ENCODE data around the gene KPNA5.
A peak's percentile ranks its signal among the peaks of the same experiment; 100 is the strongest.

The KPNA5 gene

GRCh38 chr6:116764961-116765841 is 84.2 kb downstream of the KPNA5 start, which contains the start of gene FAM162B:
Gene FAM162B, minus strand, starts transcription at chr6:116765719. Its CDS starts 143 bp downstream, at chr6:116765576.
- no peak within 1 kb of the TSS for H3K18ac ChIP-seq (ENCODE audit: low read length)

DNA sequence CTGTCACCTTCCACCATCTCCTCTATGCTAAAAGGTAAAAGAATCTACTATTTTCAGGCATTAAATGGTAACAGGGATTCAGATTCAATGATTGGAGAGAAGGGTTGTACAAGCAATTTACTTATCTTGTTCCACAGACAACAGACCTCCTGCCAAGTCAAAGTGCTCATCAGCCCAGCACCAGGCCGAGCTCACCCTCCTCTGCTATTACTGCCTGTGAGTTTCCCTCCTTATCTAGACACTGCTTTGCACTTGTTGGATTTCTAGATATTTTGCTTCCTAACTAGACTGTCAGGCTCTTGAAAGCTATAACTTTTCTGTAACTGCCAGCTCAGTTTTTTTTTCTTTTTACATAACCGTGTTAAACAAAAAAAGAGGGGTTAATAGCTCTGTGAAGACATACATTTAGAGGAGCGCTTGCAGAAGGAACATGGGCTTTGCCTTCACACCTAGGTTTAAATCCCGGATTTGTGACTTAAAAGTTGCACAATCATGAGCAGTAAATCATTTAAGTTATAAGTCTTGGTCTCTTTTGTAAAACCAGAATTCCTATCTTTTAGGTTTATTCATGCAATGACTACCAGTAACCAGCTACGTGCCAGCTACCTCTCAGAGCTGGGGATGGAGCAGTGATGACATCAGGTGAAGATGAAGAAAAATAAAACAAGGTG is 85.6 kb downstream of the KPNA5 start:
- no peak overlapping the region for H3K14ac ChIP-seq (ENCODE audit: low read length)
- no CpG with 5 or more reads among the region's 5 CpGs for WGBS (ENCODE audit: extremely low coverage, insufficient coverage, insufficient read length)
- no peak overlapping the region for H4K8ac ChIP-seq (ENCODE audit: low read depth, low read length)
- no peak overlapping the region for H4K91ac ChIP-seq (ENCODE audit: low read depth, low read length)
- no peak overlapping the region for H2BK120ac ChIP-seq (ENCODE audit: insufficient read depth, low read length, poor library complexity)
- peaks cover 6 to 10% of the 10 kb centered on the region in 2 experiments for H3K4me1 ChIP-seq (ENCODE audit: control insufficient read depth in 1 of 2, insufficient read depth in 2 of 2, low read length in 2 of 2)
- no peak for DNase-seq
- H3K79me1 ChIP-seq (ENCODE audit: low read length) = no peaks in the 10 kb centered on the region
- no peak overlapping the region for H2BK12ac ChIP-seq (ENCODE audit: low read length)
- peaks cover 16% of the 10 kb centered on the region for H3K27me3 ChIP-seq (ENCODE audit: insufficient read depth, low read length)
- H3K9me3 ChIP-seq (ENCODE audit: insufficient read depth, low read depth, low read length) = no peaks in the 10 kb centered on the region
- H2AK5ac ChIP-seq (ENCODE audit: low read length) = no peak overlapping the region
- no peaks in the 10 kb centered on the region for H3K36me3 ChIP-seq (ENCODE audit: control insufficient read depth in 1 of 2, insufficient read depth in 2 of 2, low read length in 2 of 2)
- H3K27ac ChIP-seq (ENCODE audit: low read depth, low read length) = no peak overlapping the region
- no peak overlapping the region for H3K4me2 ChIP-seq (ENCODE audit: low read length)
- no peak overlapping the region for H2AFZ ChIP-seq (ENCODE audit: insufficient read depth, low read length, poor library complexity)
- no peaks in the 10 kb centered on the region for H3K79me2 ChIP-seq (ENCODE audit: control insufficient read depth, insufficient read depth, low read length, poor library complexity)
- no peak overlapping the region for H3K18ac ChIP-seq (ENCODE audit: low read length)
- no peak overlapping the region for H3K9ac ChIP-seq (ENCODE audit: low read length)
- H3K23ac ChIP-seq (ENCODE audit: low read length) = no peak overlapping the region
- H3K4me3 ChIP-seq (ENCODE audit: low read depth, low read length) = no peak overlapping the region
- H4K12ac ChIP-seq (ENCODE audit: low read depth, low read length) = no peak overlapping the region
- H2BK5ac ChIP-seq (ENCODE audit: low read depth, low read length, poor library complexity) = no peak overlapping the region
- no peak overlapping the region for H3K4ac ChIP-seq (ENCODE audit: low read depth, low read length)

More at GRCh38 chr6:116764961-116765841, 84.2 kb downstream of the KPNA5 start, which contains the start of gene FAM162B:
- no peak within 1 kb of the TSS for H2BK5ac ChIP-seq (ENCODE audit: low read depth, low read length, poor library complexity)
- DNase-seq = peak; percentile 81 to 85
- no peak within 1 kb of the TSS for H3K14ac ChIP-seq (ENCODE audit: low read length)
- H3K4me3 ChIP-seq (ENCODE audit: low read depth, low read length) = peak within 1 kb of the TSS; percentile 64
- WGBS (ENCODE audit: extremely low coverage, insufficient coverage, insufficient read length) = no CpG with 5 or more reads among the region's 89 CpGs
- peaks cover 16% of the 10 kb centered on the region for H3K27me3 ChIP-seq (ENCODE audit: insufficient read depth, low read length)
- H4K8ac ChIP-seq (ENCODE audit: low read depth, low read length) = no peak within 1 kb of the TSS
- peak within 1 kb of the TSS; percentile 17 for H2AFZ ChIP-seq (ENCODE audit: insufficient read depth, low read length, poor library complexity)
- peak within 1 kb of the TSS; percentile 84 for H3K4me2 ChIP-seq (ENCODE audit: low read length)
- no peak within 1 kb of the TSS for H4K12ac ChIP-seq (ENCODE audit: low read depth, low read length)
- H3K36me3 ChIP-seq (ENCODE audit: control insufficient read depth in 1 of 2, insufficient read depth in 2 of 2, low read length in 2 of 2) = no peaks in the 10 kb centered on the region
- H2BK12ac ChIP-seq (ENCODE audit: low read length) = no peak within 1 kb of the TSS
- H3K79me2 ChIP-seq (ENCODE audit: control insufficient read depth, insufficient read depth, low read length, poor library complexity) = no peaks in the 10 kb centered on the region
- H3K27ac ChIP-seq (ENCODE audit: low read depth, low read length) = no peak within 1 kb of the TSS
- H2BK120ac ChIP-seq (ENCODE audit: insufficient read depth, low read length, poor library complexity) = no peak within 1 kb of the TSS
- no peak within 1 kb of the TSS for H3K23ac ChIP-seq (ENCODE audit: low read length)
- H3K9me3 ChIP-seq (ENCODE audit: insufficient read depth, low read depth, low read length) = no peaks in the 10 kb centered on the region
- no peak within 1 kb of the TSS for H4K91ac ChIP-seq (ENCODE audit: low read depth, low read length)
- no peaks in the 10 kb centered on the region for H3K79me1 ChIP-seq (ENCODE audit: low read length)
- H2AK5ac ChIP-seq (ENCODE audit: low read length) = no peak within 1 kb of the TSS
- no peak within 1 kb of the TSS for H3K4ac ChIP-seq (ENCODE audit: low read depth, low read length)
- H3K9ac ChIP-seq (ENCODE audit: low read length) = no peak within 1 kb of the TSS
- peaks cover 6 to 10% of the 10 kb centered on the region in 2 experiments for H3K4me1 ChIP-seq (ENCODE audit: control insufficient read depth in 1 of 2, insufficient read depth in 2 of 2, low read length in 2 of 2)

DNA sequence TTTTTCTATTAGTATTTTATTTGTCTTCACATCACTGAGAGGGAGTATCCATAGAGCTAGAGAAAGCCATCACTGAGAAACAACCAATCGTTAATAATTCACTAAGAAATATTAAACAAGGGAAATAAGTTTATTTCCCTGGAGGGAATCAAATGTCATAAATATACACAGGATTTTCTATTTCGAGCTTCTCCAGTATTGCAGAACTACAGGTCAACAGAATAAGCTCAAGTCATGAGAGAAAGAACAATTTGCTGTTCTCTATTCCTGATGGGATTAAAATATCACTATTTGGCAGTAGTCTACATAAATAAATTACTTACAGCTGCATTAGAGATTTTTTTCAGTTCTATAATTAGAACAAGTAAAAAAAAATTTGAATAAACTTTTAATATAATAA is 86.7 kb downstream of the KPNA5 start:
- no CpG with 5 or more reads among the region's 2 CpGs for WGBS (ENCODE audit: extremely low coverage, insufficient coverage, insufficient read length)
- H3K4me2 ChIP-seq (ENCODE audit: low read length) = no peak overlapping the region
- H4K8ac ChIP-seq (ENCODE audit: low read depth, low read length) = no peak overlapping the region
- DNase-seq = no peak
- H2AK5ac ChIP-seq (ENCODE audit: low read length) = no peak overlapping the region
- H2BK5ac ChIP-seq (ENCODE audit: low read depth, low read length, poor library complexity) = no peak overlapping the region
- H3K4me1 ChIP-seq (ENCODE audit: control insufficient read depth in 1 of 2, insufficient read depth in 2 of 2, low read length in 2 of 2) = peaks cover 6 to 10% of the 10 kb centered on the region in 2 experiments
- no peak overlapping the region for H3K4me3 ChIP-seq (ENCODE audit: low read depth, low read length)
- no peak overlapping the region for H4K12ac ChIP-seq (ENCODE audit: low read depth, low read length)
- H2BK12ac ChIP-seq (ENCODE audit: low read length) = no peak overlapping the region
- H3K23ac ChIP-seq (ENCODE audit: low read length) = no peak overlapping the region
- H2BK120ac ChIP-seq (ENCODE audit: insufficient read depth, low read length, poor library complexity) = no peak overlapping the region
- no peak overlapping the region for H3K9ac ChIP-seq (ENCODE audit: low read length)
- no peak overlapping the region for H3K14ac ChIP-seq (ENCODE audit: low read length)
- H4K91ac ChIP-seq (ENCODE audit: low read depth, low read length) = no peak overlapping the region
- H3K27ac ChIP-seq (ENCODE audit: low read depth, low read length) = no peak overlapping the region
- H3K18ac ChIP-seq (ENCODE audit: low read length) = no peak overlapping the region
- H3K79me1 ChIP-seq (ENCODE audit: low read length) = no peaks in the 10 kb centered on the region
- no peak overlapping the region for H3K4ac ChIP-seq (ENCODE audit: low read depth, low read length)
- H3K27me3 ChIP-seq (ENCODE audit: insufficient read depth, low read length) = peaks cover 16% of the 10 kb centered on the region
- H3K36me3 ChIP-seq (ENCODE audit: control insufficient read depth in 1 of 2, insufficient read depth in 2 of 2, low read length in 2 of 2) = no peaks in the 10 kb centered on the region
- H3K9me3 ChIP-seq (ENCODE audit: insufficient read depth, low read depth, low read length) = no peaks in the 10 kb centered on the region
- H2AFZ ChIP-seq (ENCODE audit: insufficient read depth, low read length, poor library complexity) = no peak overlapping the region
- no peaks in the 10 kb centered on the region for H3K79me2 ChIP-seq (ENCODE audit: control insufficient read depth, insufficient read depth, low read length, poor library complexity)

GRCh38 chr6:116772450-116772849 is 91.4 kb downstream of the KPNA5 start:
- H3K27ac ChIP-seq (ENCODE audit: low read depth, low read length) = no peak overlapping the region
- H3K4me1 ChIP-seq (ENCODE audit: control insufficient read depth in 1 of 2, insufficient read depth in 2 of 2, low read length in 2 of 2) = no peaks in the 10 kb centered on the region
- H3K79me2 ChIP-seq (ENCODE audit: control insufficient read depth, insufficient read depth, low read length, poor library complexity) = no peaks in the 10 kb centered on the region
- H3K36me3 ChIP-seq (ENCODE audit: control insufficient read depth in 1 of 2, insufficient read depth in 2 of 2, low read length in 2 of 2) = no peaks in the 10 kb centered on the region
- no peak overlapping the region for H3K4me2 ChIP-seq (ENCODE audit: low read length)
- H4K8ac ChIP-seq (ENCODE audit: low read depth, low read length) = no peak overlapping the region
- H2BK120ac ChIP-seq (ENCODE audit: insufficient read depth, low read length, poor library complexity) = no peak overlapping the region
- no peak for DNase-seq
- no peaks in the 10 kb centered on the region for H3K9me3 ChIP-seq (ENCODE audit: insufficient read depth, low read depth, low read length)
- H3K18ac ChIP-seq (ENCODE audit: low read length) = no peak overlapping the region
- H3K9ac ChIP-seq (ENCODE audit: low read length) = no peak overlapping the region
- WGBS (ENCODE audit: extremely low coverage, insufficient coverage, insufficient read length) = no CpG with 5 or more reads among the region's 1 CpG
- no peak overlapping the region for H3K4me3 ChIP-seq (ENCODE audit: low read depth, low read length)
- no peak overlapping the region for H3K14ac ChIP-seq (ENCODE audit: low read length)
- H3K23ac ChIP-seq (ENCODE audit: low read length) = no peak overlapping the region
- no peak overlapping the region for H2BK12ac ChIP-seq (ENCODE audit: low read length)
- no peaks in the 10 kb centered on the region for H3K27me3 ChIP-seq (ENCODE audit: insufficient read depth, low read length)
- H3K4ac ChIP-seq (ENCODE audit: low read depth, low read length) = no peak overlapping the region
- no peak overlapping the region for H4K12ac ChIP-seq (ENCODE audit: low read depth, low read length)
- no peak overlapping the region for H2BK5ac ChIP-seq (ENCODE audit: low read depth, low read length, poor library complexity)
- no peak overlapping the region for H2AFZ ChIP-seq (ENCODE audit: insufficient read depth, low read length, poor library complexity)
- H3K79me1 ChIP-seq (ENCODE audit: low read length) = no peaks in the 10 kb centered on the region
- H4K91ac ChIP-seq (ENCODE audit: low read depth, low read length) = no peak overlapping the region
- H2AK5ac ChIP-seq (ENCODE audit: low read length) = no peak overlapping the region
